Kidney (tissue), 14 donors: ENCODE data around the gene GLDC. TPM values are rescaled to one million over a fixed set of nuclear protein-coding genes. Genes with fewer than 3 reads are reported as not detected.
A peak's percentile ranks its signal among the peaks of the same experiment; 100 is the strongest.

Experiments
- DNase-seq, 5 donors: peaks; one replicate each; pipeline ENCODE4 v3.0.0-alpha.2; 2013 to 2020
- FAIRE-seq: peaks from 2 replicates; lab custom pipeline; 2012; peaks lifted over from hg19 to GRCh38; lab: Jason Lieb, UNC
- H3K27ac ChIP-seq, 2 donors: one replicate each; pipeline ENCODE4 v1.7.0; 2013; ENCODE audit warnings: low read depth in 2 of 2, low read length in 2 of 2, inconsistent platforms in 1 of 2
- H3K27me3 ChIP-seq: one replicate; pipeline ENCODE4 v1.7.1; 2013; ENCODE audit warnings: low read length, inconsistent platforms; ENCODE audit not compliant: control insufficient read depth, insufficient read depth
- H3K36me3 ChIP-seq, 3 donors: one replicate each; pipeline versions ENCODE4 v1.7.0 to v1.7.1; 2013; ENCODE audit warnings: low read length in 3 of 3, control low read depth in 1 of 3, inconsistent platforms in 1 of 3; ENCODE audit not compliant: insufficient read depth in 3 of 3, control insufficient read depth in 2 of 3
- H3K4me1 ChIP-seq, 3 donors: one replicate each; pipeline versions ENCODE4 v1.7.0 to v1.7.1; 2013; ENCODE audit warnings: low read length in 3 of 3, inconsistent platforms in 1 of 3, low read depth in 1 of 3; ENCODE audit not compliant: control insufficient read depth in 2 of 3, insufficient read depth in 2 of 3
- H3K4me3 ChIP-seq, 3 donors: one replicate each; pipeline versions ENCODE4 v1.7.0 to v1.8.1; 2013; ENCODE audit warnings: low read length in 3 of 3, control low read depth in 1 of 3, inconsistent platforms in 1 of 3
- H3K9ac ChIP-seq, 3 donors: one replicate each; pipeline versions ENCODE4 v1.7.0 to v1.7.1; 2013; ENCODE audit warnings: low read length in 3 of 3, control low read depth in 1 of 3, inconsistent platforms in 1 of 3
- H3K9me3 ChIP-seq, 3 donors: one replicate each; pipeline versions ENCODE4 v1.7.0 to v1.7.1; 2013; ENCODE audit warnings: low read length in 3 of 3, control low read depth in 1 of 3, inconsistent platforms in 1 of 3; ENCODE audit not compliant: control insufficient read depth in 2 of 3, insufficient read depth in 1 of 3
- intact Hi-C: fragments of 100-400 bp; cut with DNase I; formaldehyde crosslinking; loops from one replicate; pipeline ENCODE4 v1.11.1; 2022
- polyA plus RNA-seq: library from polyadenylated mRNA; stranded (reverse); fragments of 350-450 nt; fragmentation: Illumina TruSeq; extraction: RNeasy Lipid Tissue Mini Kit (QIAGEN cat#74804); gene quantifications from one replicate; pipeline ENCODE4 v1.2.3, GENCODE V29; 2014; ENCODE audit warnings: low read depth, low replicate concordance; ENCODE audit not compliant: insufficient read depth
- total RNA-seq: library from RNA; stranded (reverse); fragmentation: NEBNext Ultra II Directional; extraction: Animal tissue kit (Norgen Biotek cat#: 25700); gene quantifications from one replicate; pipeline ENCODE4 v1.2.1, GENCODE V29; 2021
- TF ChIP-seq, protein P1 (sequence below): IDR thresholded peaks from 3 replicates; pipeline ENCODE4 v1.5.1; 2012; ENCODE audit warnings: mild to moderate bottlenecking, moderate library complexity, borderline replicate concordance; ENCODE audit not compliant: insufficient read depth; ENCODE audit errors: extremely low read depth
- donor health status: control.
- donor health status: control.
- donor health status: control.
- donor health status: control.
- donor health status: control.
- donor health status: DM: yes; HTN: yes; CAD: no.
- donor health status: Normal renal cell carcinoma (clear cell type).

GLDC gene
- total and polyA plus RNA-seq, 2 donors from 2014 or later: 60.1 to 79.7 TPM

DNA sequence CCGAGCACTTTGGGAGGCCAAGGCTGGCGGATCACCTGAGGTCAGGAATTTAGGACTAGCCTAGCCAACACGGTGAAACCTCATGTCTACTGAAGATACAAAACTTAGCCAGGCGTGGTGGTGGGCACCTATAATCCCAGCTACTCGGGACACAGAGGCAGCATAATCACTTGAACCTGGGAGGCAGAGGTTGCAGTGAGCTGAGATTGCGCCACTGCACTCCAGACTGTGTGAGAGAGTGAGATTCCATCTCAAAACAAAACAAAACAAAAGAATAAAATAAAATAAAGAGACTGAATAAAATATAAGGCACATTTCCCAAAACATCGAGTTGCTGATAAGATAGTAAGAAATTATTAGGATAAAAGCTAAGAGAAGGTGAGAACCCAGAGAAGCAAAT is 32.3 kb upstream of the GLDC start:
- no peaks in the 10 kb centered on the region for H3K36me3 ChIP-seq

DNA sequence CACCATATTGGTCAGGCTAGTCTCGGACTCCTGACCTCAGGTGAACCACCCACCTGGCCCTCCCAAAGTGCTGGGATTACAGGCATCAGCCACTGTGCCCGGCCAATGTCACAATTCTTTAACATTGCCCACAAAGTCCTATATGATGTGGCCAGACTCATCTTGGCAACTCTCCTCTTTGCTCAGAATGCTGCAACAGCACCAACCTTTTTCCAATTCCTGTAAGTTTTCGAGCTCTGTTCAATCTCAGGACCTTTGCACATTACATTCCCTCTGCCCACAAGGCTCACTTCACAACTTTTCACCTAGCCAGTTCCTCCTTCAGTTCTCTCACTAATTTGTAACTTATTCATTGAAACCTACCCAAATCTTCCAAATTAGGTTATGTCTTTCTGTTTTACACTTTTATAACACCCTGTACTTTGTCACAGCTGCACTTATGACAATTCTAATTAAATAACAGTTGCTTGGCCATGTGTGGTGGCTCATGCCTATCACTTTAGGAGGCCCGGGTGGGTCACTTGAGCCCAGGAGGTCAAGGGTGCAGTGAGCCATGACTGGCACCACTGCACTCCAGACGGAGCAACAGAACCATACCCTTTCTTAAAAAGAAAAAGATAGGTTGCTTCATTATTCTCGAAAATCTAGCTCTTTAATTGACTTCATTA is 30.9 kb upstream of the GLDC start:
- TF ChIP-seq, protein P1, sequence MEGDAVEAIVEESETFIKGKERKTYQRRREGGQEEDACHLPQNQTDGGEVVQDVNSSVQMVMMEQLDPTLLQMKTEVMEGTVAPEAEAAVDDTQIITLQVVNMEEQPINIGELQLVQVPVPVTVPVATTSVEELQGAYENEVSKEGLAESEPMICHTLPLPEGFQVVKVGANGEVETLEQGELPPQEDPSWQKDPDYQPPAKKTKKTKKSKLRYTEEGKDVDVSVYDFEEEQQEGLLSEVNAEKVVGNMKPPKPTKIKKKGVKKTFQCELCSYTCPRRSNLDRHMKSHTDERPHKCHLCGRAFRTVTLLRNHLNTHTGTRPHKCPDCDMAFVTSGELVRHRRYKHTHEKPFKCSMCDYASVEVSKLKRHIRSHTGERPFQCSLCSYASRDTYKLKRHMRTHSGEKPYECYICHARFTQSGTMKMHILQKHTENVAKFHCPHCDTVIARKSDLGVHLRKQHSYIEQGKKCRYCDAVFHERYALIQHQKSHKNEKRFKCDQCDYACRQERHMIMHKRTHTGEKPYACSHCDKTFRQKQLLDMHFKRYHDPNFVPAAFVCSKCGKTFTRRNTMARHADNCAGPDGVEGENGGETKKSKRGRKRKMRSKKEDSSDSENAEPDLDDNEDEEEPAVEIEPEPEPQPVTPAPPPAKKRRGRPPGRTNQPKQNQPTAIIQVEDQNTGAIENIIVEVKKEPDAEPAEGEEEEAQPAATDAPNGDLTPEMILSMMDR: no peak
- no peak overlapping the region for H3K4me3 ChIP-seq
- H3K9ac ChIP-seq: no peak overlapping the region

More for the DNA sequence above, 32.3 kb upstream of the GLDC start:
- no peak for FAIRE-seq
- Histone ChIP-seq H3K9ac (no peak overlapping the region), H3K4me1 (no peaks in the 10 kb centered on the region), H3K9me3 (no peaks in the 10 kb centered on the region), H3K4me3 (no peak overlapping the region), H3K27ac (no peak overlapping the region), H3K27me3 (no peaks in the 10 kb centered on the region)
- DNase-seq: no peak
- intact Hi-C loops: no loop called here
- TF ChIP-seq, protein P1: no peak

GRCh38 chr9:6675268-6675667 is 29.7 kb upstream of the GLDC start:
- H3K4me3 ChIP-seq: no peak overlapping the region
- DNase-seq: no peak
- no peaks in the 10 kb centered on the region for H3K4me1 ChIP-seq
- H3K27me3 ChIP-seq: no peaks in the 10 kb centered on the region
- no peak overlapping the region for H3K9ac ChIP-seq
- intact Hi-C loops: no loop called here
- no peaks in the 10 kb centered on the region for H3K9me3 ChIP-seq
- H3K36me3 ChIP-seq: no peaks in the 10 kb centered on the region
- no peak for FAIRE-seq
- TF ChIP-seq, protein P1: no peak
- no peak overlapping the region for H3K27ac ChIP-seq

More for the DNA sequence above, 30.9 kb upstream of the GLDC start:
- DNase-seq (peak in 1 of 5 donors; percentile 28), FAIRE-seq (no peak)
- intact Hi-C loops: no loop called here
- Histone ChIP-seq H3K4me1 (no peaks in the 10 kb centered on the region), H3K9me3 (no peaks in the 10 kb centered on the region), H3K27ac (peak overlapping the region; percentile 57 to 77), H3K36me3 (no peaks in the 10 kb centered on the region), H3K27me3 (no peaks in the 10 kb centered on the region)
